Liver (tissue), 9 donors: ENCODE data around the gene SLC10A3. TPM values are rescaled to one million over a fixed set of nuclear protein-coding genes. Genes with fewer than 3 reads are reported as not detected.

Experiments
- DNase-seq: peaks from one replicate; pipeline ENCODE4 v3.0.0-alpha.2; 2017; ENCODE audit warnings: low spot score
- H3K27ac ChIP-seq, 2 donors: one replicate each; pipeline ENCODE4 v1.7.0; 2013; ENCODE audit warnings: inconsistent platforms in 2 of 2, low read length in 2 of 2, control low read depth in 1 of 2, low read depth in 1 of 2, mild to moderate bottlenecking in 1 of 2
- H3K27me3 ChIP-seq, 4 donors: one replicate each; pipeline versions ENCODE4 v1.6.1 to v1.7.0; 2013; ENCODE audit warnings: low read length in 3 of 4, inconsistent platforms in 1 of 4, mild to moderate bottlenecking in 1 of 4, moderate library complexity in 1 of 4; ENCODE audit not compliant: control insufficient read depth in 4 of 4, insufficient read depth in 4 of 4
- H3K36me3 ChIP-seq, 4 donors: one replicate each; pipeline versions ENCODE4 v1.6.1 to v1.7.0; 2013; ENCODE audit warnings: low read length in 3 of 4, mild to moderate bottlenecking in 3 of 4, low read depth in 1 of 4, moderate library complexity in 1 of 4; ENCODE audit not compliant: control insufficient read depth in 4 of 4, insufficient read depth in 3 of 4
- H3K4me1 ChIP-seq, 4 donors: one replicate each; pipeline versions ENCODE4 v1.6.1 to v1.7.0; 2013; ENCODE audit warnings: low read length in 3 of 4, mild to moderate bottlenecking in 3 of 4, moderate library complexity in 1 of 4; ENCODE audit not compliant: control insufficient read depth in 4 of 4, insufficient read depth in 4 of 4
- H3K4me3 ChIP-seq, 3 donors: one replicate each; pipeline versions ENCODE4 v1.6.1 to v1.7.0; 2013; ENCODE audit warnings: low read length in 3 of 3, control low read depth in 1 of 3, low read depth in 1 of 3, mild to moderate bottlenecking in 1 of 3
- H3K9ac ChIP-seq, 2 donors: one replicate each; pipeline ENCODE4 v1.7.0; 2013; ENCODE audit warnings: low read length in 2 of 2, mild to moderate bottlenecking in 2 of 2, moderate library complexity in 2 of 2, control low read depth in 1 of 2, low read depth in 1 of 2
- H3K9me3 ChIP-seq, 4 donors: one replicate each; pipeline versions ENCODE4 v1.6.1 to v1.7.0; 2013; ENCODE audit warnings: low read length in 3 of 4; ENCODE audit not compliant: control insufficient read depth in 4 of 4
- ATF3 ChIP-seq: IDR thresholded peaks from 2 replicates; pipeline ENCODE4 v1.6.1; 2016; ENCODE audit warnings: antibody characterized with exemption
- EGR1 ChIP-seq, 2 donors: IDR thresholded peaks; 2 replicates each; pipeline ENCODE4 v1.6.1; 2016 to 2018; ENCODE audit warnings: antibody characterized with exemption in 2 of 2, low read depth in 2 of 2
- FOXA1 ChIP-seq: IDR thresholded peaks from 2 replicates; pipeline ENCODE4 v1.6.1; 2016; ENCODE audit warnings: antibody characterized with exemption
- FOXA2 ChIP-seq: IDR thresholded peaks from 2 replicates; pipeline ENCODE4 v1.6.1; 2016; ENCODE audit warnings: antibody characterized with exemption
- GABPA ChIP-seq, 2 donors: IDR thresholded peaks in 1 of 2; conservative IDR thresholded peaks in 1 of 2; 2 replicates each; pipeline ENCODE4 v1.6.1; 2016; ENCODE audit warnings: antibody characterized with exemption in 2 of 2, mild to moderate bottlenecking in 1 of 2, moderate library complexity in 1 of 2
- HNF4A ChIP-seq, 2 donors: conservative IDR thresholded peaks; 2 replicates each; pipeline ENCODE4 v1.6.1; 2016; ENCODE audit warnings: antibody characterized with exemption in 2 of 2, mild to moderate bottlenecking in 2 of 2
- JUND ChIP-seq, 2 donors: IDR thresholded peaks; 2 replicates each; pipeline ENCODE4 v1.6.1; 2016; ENCODE audit warnings: antibody characterized with exemption in 2 of 2
- MAX ChIP-seq: IDR thresholded peaks from 2 replicates; pipeline ENCODE4 v1.6.1; 2016; ENCODE audit warnings: antibody characterized with exemption
- NR2F2 ChIP-seq: IDR thresholded peaks from 2 replicates; pipeline ENCODE4 v1.6.1; 2016; ENCODE audit warnings: antibody characterized with exemption
- RAD21 ChIP-seq, 2 donors: IDR thresholded peaks; 2 replicates each; pipeline ENCODE4 v1.6.1; 2016; ENCODE audit warnings: antibody characterized with exemption in 2 of 2, mild to moderate bottlenecking in 2 of 2
- REST ChIP-seq: IDR thresholded peaks from 2 replicates; pipeline ENCODE4 v1.6.1; 2016; ENCODE audit warnings: antibody characterized with exemption, mild to moderate bottlenecking
- RXRA ChIP-seq, 2 donors: IDR thresholded peaks; 2 replicates each; pipeline ENCODE4 v1.6.1; 2017 to 2018; ENCODE audit warnings: antibody characterized with exemption in 2 of 2, mild to moderate bottlenecking in 1 of 2
- SP1 ChIP-seq: IDR thresholded peaks from 2 replicates; pipeline ENCODE4 v1.6.1; 2018; ENCODE audit warnings: antibody characterized with exemption, mild to moderate bottlenecking
- TAF1 ChIP-seq: conservative IDR thresholded peaks from 2 replicates; pipeline ENCODE4 v1.6.1; 2016; ENCODE audit warnings: antibody characterized with exemption, mild to moderate bottlenecking
- YY1 ChIP-seq: IDR thresholded peaks from 2 replicates; pipeline ENCODE4 v1.6.1; 2016; ENCODE audit warnings: antibody characterized with exemption, mild to moderate bottlenecking
- ZBTB33 ChIP-seq: IDR thresholded peaks from 2 replicates; pipeline ENCODE4 v1.6.1; 2016; ENCODE audit warnings: antibody characterized with exemption
- WGBS: extraction: QIAGEN DNeasy Blood & Tissue Kit; methylation state at CpG from one replicate; pipeline ENCODE4 v1.1.7; 2013; 5-methylcytosine and 5-hydroxymethylcytosine counted together
- polyA plus RNA-seq, 2 donors: library from polyadenylated mRNA; stranded (reverse) in 1 of 2; unstranded in 1 of 2; fragments of 200-250 nt in 1 of 2; fragments of >200 nt in 1 of 2; fragmentation: Nextera tagmentation in 1 of 2; extraction: Ambion mirVana in 1 of 2; gene quantifications; one replicate each; pipeline versions ENCODE4 v1.2.1 to v1.2.3, GENCODE V29; 2013 to 2015
- total RNA-seq, 2 donors: library from RNA; depleted of rRNA; stranded (reverse); fragments of >200 nt; gene quantifications; one replicate each; pipeline ENCODE4 v1.2.3, GENCODE V29; 2014
- donor health status: healthy.
- donor health status: healthy.
- donor health status: healthy.
- donor health status: healthy.
- donor health status: healthy.

The SLC10A3 gene
- total and polyA plus RNA-seq, 4 donors, result 3.2 to 5.6 (median 4.5) TPM

GRCh38 chrX:154477891-154478477 is 12.4 kb downstream of the SLC10A3 start:
- H3K9me3 ChIP-seq, result no peaks in the 10 kb centered on the region
- no peaks in the 10 kb centered on the region for H3K27me3 ChIP-seq
- H3K9ac ChIP-seq, result no peak overlapping the region
- DNase-seq, result no peak
- H3K4me3 ChIP-seq, result peak overlapping the region in 2 of 3 donors; percentile 30 to 45
- no peak for TF ChIP-seq EGR1 (IDR thresholded peaks at IDR 0.05; ENCODE audit: low read depth in 2 of 2)
- H3K27ac ChIP-seq, result peak overlapping the region in 1 of 2 donors; percentile 29
- peaks cover 0 to 3% (median 1%) of the 10 kb centered on the region in 4 donors for H3K4me1 ChIP-seq
- no peaks in the 10 kb centered on the region for H3K36me3 ChIP-seq
- WGBS, result 71% methylated on average over 24 of the region's 24 CpGs

GRCh38 chrX:154476821-154477220 is 13.6 kb downstream of the SLC10A3 start:
- Histone ChIP-seq H3K9ac (no peak overlapping the region), H3K9me3 (no peaks in the 10 kb centered on the region), H3K27me3 (no peaks in the 10 kb centered on the region), H3K4me1 (peaks cover 0 to 3% (median 1%) of the 10 kb centered on the region in 4 donors), H3K36me3 (no peaks in the 10 kb centered on the region), H3K27ac (no peak overlapping the region), H3K4me3 (no peak overlapping the region)
- no peak for TF ChIP-seq JUND (IDR thresholded peaks at IDR 0.05)
- TF ChIP-seq YY1, result no peak
- no peak for TF ChIP-seq FOXA2
- no peak for TF ChIP-seq SP1
- no peak for TF ChIP-seq RXRA (IDR thresholded peaks at IDR 0.05)
- no peak for TF ChIP-seq NR2F2
- no peak for TF ChIP-seq MAX
- no peak for DNase-seq
- WGBS, result 96% methylated on average over 8 of the region's 8 CpGs

- H3K4me1 ChIP-seq, result peaks cover 0 to 3% (median 1%) of the 10 kb centered on the region in 4 donors
- no peaks in the 10 kb centered on the region for H3K9me3 ChIP-seq
- 93% methylated on average over 7 of the region's 7 CpGs for WGBS
- no peak overlapping the region for H3K27ac ChIP-seq
- TF ChIP-seq GABPA (IDR thresholded peaks at IDR 0.05 in 1 of 2, conservative IDR thresholded peaks at IDR 0.05 in 1 of 2) (no peak), SP1 (no peak), RXRA (IDR thresholded peaks at IDR 0.05) (no peak), RAD21 (IDR thresholded peaks at IDR 0.05) (no peak), HNF4A (conservative IDR thresholded peaks at IDR 0.05) (no peak), FOXA2 (no peak)
- no peaks in the 10 kb centered on the region for H3K27me3 ChIP-seq
- H3K9ac ChIP-seq, result no peak overlapping the region
- DNase-seq, result no peak
- H3K4me3 ChIP-seq, result no peak overlapping the region
- H3K36me3 ChIP-seq, result no peaks in the 10 kb centered on the region
These were observed 16.7 kb downstream of the SLC10A3 start for GRCh38 chrX:154473683-154474082.

- 86% methylated on average over 28 of the region's 28 CpGs for WGBS
- TF ChIP-seq FOXA1, result no peak
- no peak for TF ChIP-seq ZBTB33
- no peak for TF ChIP-seq REST
- no peak for TF ChIP-seq TAF1
- no peak for TF ChIP-seq ATF3
- TF ChIP-seq MAX, result no peak
- no peak for TF ChIP-seq GABPA (IDR thresholded peaks at IDR 0.05 in 1 of 2, conservative IDR thresholded peaks at IDR 0.05 in 1 of 2)
- no peak for TF ChIP-seq HNF4A (conservative IDR thresholded peaks at IDR 0.05)
These were observed 17.5 kb downstream of the SLC10A3 start for GRCh38 chrX:154472685-154473632.

More at GRCh38 chrX:154472685-154473632, 17.5 kb downstream of the SLC10A3 start:
- Histone ChIP-seq H3K27ac (no peak overlapping the region), H3K4me3 (no peak overlapping the region), H3K36me3 (no peaks in the 10 kb centered on the region), H3K4me1 (no peaks in the 10 kb centered on the region), H3K9me3 (no peaks in the 10 kb centered on the region), H3K27me3 (no peaks in the 10 kb centered on the region), H3K9ac (no peak overlapping the region)
- DNase-seq, result no peak
